ENCODE results near the gene JARID2.

- TF ChIP-seq, protein P1, sequence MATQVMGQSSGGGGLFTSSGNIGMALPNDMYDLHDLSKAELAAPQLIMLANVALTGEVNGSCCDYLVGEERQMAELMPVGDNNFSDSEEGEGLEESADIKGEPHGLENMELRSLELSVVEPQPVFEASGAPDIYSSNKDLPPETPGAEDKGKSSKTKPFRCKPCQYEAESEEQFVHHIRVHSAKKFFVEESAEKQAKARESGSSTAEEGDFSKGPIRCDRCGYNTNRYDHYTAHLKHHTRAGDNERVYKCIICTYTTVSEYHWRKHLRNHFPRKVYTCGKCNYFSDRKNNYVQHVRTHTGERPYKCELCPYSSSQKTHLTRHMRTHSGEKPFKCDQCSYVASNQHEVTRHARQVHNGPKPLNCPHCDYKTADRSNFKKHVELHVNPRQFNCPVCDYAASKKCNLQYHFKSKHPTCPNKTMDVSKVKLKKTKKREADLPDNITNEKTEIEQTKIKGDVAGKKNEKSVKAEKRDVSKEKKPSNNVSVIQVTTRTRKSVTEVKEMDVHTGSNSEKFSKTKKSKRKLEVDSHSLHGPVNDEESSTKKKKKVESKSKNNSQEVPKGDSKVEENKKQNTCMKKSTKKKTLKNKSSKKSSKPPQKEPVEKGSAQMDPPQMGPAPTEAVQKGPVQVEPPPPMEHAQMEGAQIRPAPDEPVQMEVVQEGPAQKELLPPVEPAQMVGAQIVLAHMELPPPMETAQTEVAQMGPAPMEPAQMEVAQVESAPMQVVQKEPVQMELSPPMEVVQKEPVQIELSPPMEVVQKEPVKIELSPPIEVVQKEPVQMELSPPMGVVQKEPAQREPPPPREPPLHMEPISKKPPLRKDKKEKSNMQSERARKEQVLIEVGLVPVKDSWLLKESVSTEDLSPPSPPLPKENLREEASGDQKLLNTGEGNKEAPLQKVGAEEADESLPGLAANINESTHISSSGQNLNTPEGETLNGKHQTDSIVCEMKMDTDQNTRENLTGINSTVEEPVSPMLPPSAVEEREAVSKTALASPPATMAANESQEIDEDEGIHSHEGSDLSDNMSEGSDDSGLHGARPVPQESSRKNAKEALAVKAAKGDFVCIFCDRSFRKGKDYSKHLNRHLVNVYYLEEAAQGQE (IDR thresholded peaks at IDR 0.05; ENCODE audit: insufficient read depth in 1 of 2, low read depth in 2 of 2, low read length in 2 of 2): no peak
- TF ChIP-seq POLR2AphosphoS5 (IDR thresholded peaks at IDR 0.05; ENCODE audit: low read depth, low read length): no peak; the same call in 1 of the 2 replicates
- TF ChIP-seq TAF1 (IDR thresholded peaks at IDR 0.05; ENCODE audit: borderline replicate concordance, insufficient read depth, low read length): no peak
- TF ChIP-seq SIN3A (IDR thresholded peaks at IDR 0.05; ENCODE audit: borderline replicate concordance, insufficient read depth, low read length): no peak
- no peak for TF ChIP-seq FOXP2 (optimal IDR thresholded peaks at IDR 0.05; ENCODE audit: borderline replicate concordance, extremely low read depth, extremely low read length, insufficient read depth)
Observed at GRCh38 chr6:15308435-15309213, 62.8 kb downstream of the JARID2 start.
